ENCODE data around the gene TARBP2.
A peak's percentile ranks its signal among the peaks of the same experiment; 100 is the strongest.

Gene TARBP2

GRCh38 chr12:53500776-53501614 lies at the start of gene TARBP2:
TARBP2 (plus strand) TSS chr12:53501283; CDS start chr12:53501409, 126 bp downstream.
- peak; percentile 100 for DNase-seq (ENCODE audit: low spot score)

- DNase-seq (ENCODE audit: low spot score): peak; percentile 100
These were observed 49.4 kb upstream of the TARBP2 start, which contains the start of gene PCBP2 for GRCh38 chr12:53451661-53452158. PCBP2 (plus strand) TSS chr12:53452102; CDS start chr12:53454801, 2,699 bp downstream.

GRCh38 chr12:53452159-53453077 lies 48.7 kb upstream of the TARBP2 start:
- DNase-seq (ENCODE audit: low spot score): peak; percentile 72

- DNase-seq (ENCODE audit: low spot score): no peak
These were observed 47.0 kb upstream of the TARBP2 start for GRCh38 chr12:53453953-53454640.

- peak; percentile 96 for DNase-seq (ENCODE audit: low spot score)
These were observed 46.4 kb upstream of the TARBP2 start for GRCh38 chr12:53454707-53455106.

GRCh38 chr12:53456654-53457366 lies 44.3 kb upstream of the TARBP2 start:
- no peak for DNase-seq (ENCODE audit: low spot score)

- DNase-seq (ENCODE audit: low spot score): no peak
These were observed 42.0 kb upstream of the TARBP2 start for GRCh38 chr12:53459097-53459496.

GRCh38 chr12:53461059-53461458 lies 40.0 kb upstream of the TARBP2 start:
- no peak for DNase-seq (ENCODE audit: low spot score)

- DNase-seq (ENCODE audit: low spot score): no peak
These were observed 39.5 kb upstream of the TARBP2 start for GRCh38 chr12:53461591-53461990.

GRCh38 chr12:53462935-53463334 lies 38.1 kb upstream of the TARBP2 start:
- DNase-seq (ENCODE audit: low spot score): no peak

- no peak for DNase-seq (ENCODE audit: low spot score)
These were observed 37.1 kb upstream of the TARBP2 start for GRCh38 chr12:53463802-53464560.

- no peak for DNase-seq (ENCODE audit: low spot score)
These were observed 36.2 kb upstream of the TARBP2 start for GRCh38 chr12:53464685-53465418.

- no peak for DNase-seq (ENCODE audit: low spot score)
These were observed 35.4 kb upstream of the TARBP2 start for GRCh38 chr12:53465679-53466078.

GRCh38 chr12:53466640-53467039 lies 34.4 kb upstream of the TARBP2 start:
- DNase-seq (ENCODE audit: low spot score): no peak

GRCh38 chr12:53467082-53467481 lies 34.0 kb upstream of the TARBP2 start:
- DNase-seq (ENCODE audit: low spot score): no peak

- DNase-seq (ENCODE audit: low spot score): no peak
These were observed 33.2 kb upstream of the TARBP2 start for GRCh38 chr12:53467880-53468279.

GRCh38 chr12:53468282-53468681 lies 32.8 kb upstream of the TARBP2 start:
- DNase-seq (ENCODE audit: low spot score): no peak

- no peak for DNase-seq (ENCODE audit: low spot score)
These were observed 29.0 kb upstream of the TARBP2 start for GRCh38 chr12:53472056-53472582.

GRCh38 chr12:53474077-53474476 lies 27.0 kb upstream of the TARBP2 start:
- DNase-seq (ENCODE audit: low spot score): no peak

- DNase-seq (ENCODE audit: low spot score): no peak
These were observed 26.3 kb upstream of the TARBP2 start for GRCh38 chr12:53474819-53475218.
